ENCODE data around the gene NRARP. TPM values are rescaled to one million over a fixed set of nuclear protein-coding genes. Genes with fewer than 3 reads are reported as not detected.

NRARP gene
- total RNA-seq, 1 donor from 2014 or later, result 17.9 TPM

- H3K36me3 Mint-ChIP-seq, result no peaks in the 10 kb centered on the region
- H3K4me1 Mint-ChIP-seq (ENCODE audit: unreplicated experiment), result no peaks in the 10 kb centered on the region
- no peak for DNase-seq (ENCODE audit: extremely low spot score, unreplicated experiment)
- H3K4me3 Mint-ChIP-seq, result no peak overlapping the region
- peak overlapping the region; percentile 25 for H3K27ac Mint-ChIP-seq
- no peak for TF ChIP-seq CTCF (conservative IDR thresholded peaks at IDR 0.05)
- H3K27me3 Mint-ChIP-seq, result no peaks in the 10 kb centered on the region
- H3K9me3 Mint-ChIP-seq, result no peaks in the 10 kb centered on the region
Measured at GRCh38 chr9:137268538-137269201, 33.4 kb downstream of the NRARP start.

GRCh38 chr9:137267933-137268355 is 34.1 kb downstream of the NRARP start:
- Mint-ChIP-seq H3K4me3 (no peak overlapping the region), H3K36me3 (no peaks in the 10 kb centered on the region)

GRCh38 chr9:137266585-137267453 is 35.3 kb downstream of the NRARP start:
- DNase-seq (ENCODE audit: extremely low spot score, unreplicated experiment), result no peak
- Mint-ChIP-seq H3K27me3 (no peaks in the 10 kb centered on the region), H3K4me1 (ENCODE audit: unreplicated experiment) (no peaks in the 10 kb centered on the region), H3K36me3 (no peaks in the 10 kb centered on the region), H3K4me3 (no peak overlapping the region), H3K27ac (no peak overlapping the region), H3K9me3 (no peaks in the 10 kb centered on the region)
- no peak for TF ChIP-seq CTCF (conservative IDR thresholded peaks at IDR 0.05)

More at GRCh38 chr9:137267933-137268355, 34.1 kb downstream of the NRARP start:
- DNase-seq (ENCODE audit: extremely low spot score, unreplicated experiment), result no peak
- TF ChIP-seq CTCF (conservative IDR thresholded peaks at IDR 0.05), result no peak
- Mint-ChIP-seq H3K9me3 (no peaks in the 10 kb centered on the region), H3K27me3 (no peaks in the 10 kb centered on the region), H3K4me1 (ENCODE audit: unreplicated experiment) (no peaks in the 10 kb centered on the region), H3K27ac (no peak overlapping the region)

DNA sequence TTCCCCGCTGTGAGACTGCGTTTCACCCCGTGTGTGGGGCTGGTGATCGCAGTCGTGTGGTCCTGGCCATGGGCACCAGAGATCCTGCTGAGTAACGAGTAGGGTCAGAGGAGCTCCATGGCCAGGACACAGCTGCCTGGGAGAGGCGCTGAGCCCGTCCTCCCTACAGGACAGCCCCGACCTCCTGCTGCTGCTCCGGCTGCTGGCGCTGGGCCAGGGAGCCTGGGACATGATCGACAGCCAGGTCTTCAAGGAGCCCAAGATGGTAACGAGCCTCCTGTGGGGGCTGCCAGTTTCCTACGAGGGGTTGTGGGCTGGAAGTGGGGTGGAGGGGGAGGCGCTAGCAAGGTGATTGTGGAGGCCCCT is 35.9 kb downstream of the NRARP start:
- no peak overlapping the region for H3K4me3 Mint-ChIP-seq
- H3K36me3 Mint-ChIP-seq, result no peaks in the 10 kb centered on the region
- H3K27ac Mint-ChIP-seq, result no peak overlapping the region
- DNase-seq (ENCODE audit: extremely low spot score, unreplicated experiment), result no peak
- no peaks in the 10 kb centered on the region for H3K27me3 Mint-ChIP-seq
- no peaks in the 10 kb centered on the region for H3K4me1 Mint-ChIP-seq (ENCODE audit: unreplicated experiment)
- no peak for TF ChIP-seq CTCF (conservative IDR thresholded peaks at IDR 0.05)
- H3K9me3 Mint-ChIP-seq, result no peaks in the 10 kb centered on the region

- Mint-ChIP-seq H3K27ac (no peak overlapping the region), H3K27me3 (no peaks in the 10 kb centered on the region), H3K9me3 (no peaks in the 10 kb centered on the region), H3K4me3 (no peak overlapping the region), H3K36me3 (no peaks in the 10 kb centered on the region), H3K4me1 (ENCODE audit: unreplicated experiment) (no peaks in the 10 kb centered on the region)
- no peak for TF ChIP-seq CTCF (conservative IDR thresholded peaks at IDR 0.05)
- no peak for DNase-seq (ENCODE audit: extremely low spot score, unreplicated experiment)
Measured at GRCh38 chr9:137265496-137266161, 36.4 kb downstream of the NRARP start.
